T-helper 9 cell (primary cell): ENCODE data around the gene PLEKHA1.
A peak's percentile ranks its signal among the peaks of the same experiment; 100 is the strongest.

Source experiments
- DNase-seq: peaks from one replicate; pipeline ENCODE4 v3.0.0-alpha.2; 2020

The PLEKHA1 gene

DNA sequence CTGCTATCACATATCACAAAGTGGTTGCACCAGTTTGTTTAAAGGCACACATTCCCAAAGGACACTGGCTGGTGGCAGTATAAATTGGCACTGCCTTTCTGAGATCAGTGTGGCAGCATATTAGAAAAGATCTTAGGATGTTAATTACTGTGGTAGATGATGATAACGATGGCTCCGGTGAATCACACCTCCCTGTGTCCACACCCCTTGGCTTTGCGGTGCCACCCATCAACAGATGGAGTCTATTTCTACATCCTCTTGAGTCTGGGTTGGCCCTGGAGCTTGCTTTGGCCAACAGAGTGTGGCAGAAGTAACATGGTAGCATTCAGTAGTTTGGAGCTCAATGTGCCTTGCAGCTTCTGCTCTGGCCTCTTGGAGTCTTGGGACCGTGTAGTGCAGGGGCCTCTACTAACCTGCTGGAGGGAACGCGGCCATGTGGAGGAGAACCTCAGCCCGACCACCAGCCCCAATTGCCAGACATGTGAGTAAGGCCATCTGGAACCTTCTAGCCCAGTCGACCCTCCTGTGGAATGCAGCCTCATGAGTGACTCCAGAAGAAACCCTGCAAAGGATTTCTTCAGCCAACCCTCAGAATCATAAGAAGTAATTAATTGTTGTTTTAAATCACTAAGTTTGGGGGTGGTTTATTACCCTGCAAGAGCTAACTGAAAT lies 27.2 kb upstream of the PLEKHA1 start:
- no peak for DNase-seq

DNA sequence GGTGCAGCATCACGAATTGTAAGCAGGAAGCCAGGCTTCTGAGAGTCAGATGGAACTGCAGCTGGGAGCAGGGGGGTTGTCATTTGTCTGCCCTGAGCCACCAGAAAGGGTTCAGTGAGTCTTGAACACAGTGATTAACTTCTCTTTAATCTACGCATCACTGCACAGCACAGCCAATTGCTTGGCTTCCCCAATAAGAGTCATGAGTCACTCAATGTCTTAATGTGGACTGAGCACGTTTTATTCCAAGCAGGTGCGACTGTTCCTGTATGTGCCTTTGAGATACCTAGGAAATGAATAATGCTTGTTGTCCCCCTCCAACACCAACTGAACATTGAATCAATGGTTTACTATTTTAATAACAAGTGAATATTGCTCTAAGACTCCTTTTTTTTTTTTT lies 26.0 kb upstream of the PLEKHA1 start:
- DNase-seq, result no peak

DNA sequence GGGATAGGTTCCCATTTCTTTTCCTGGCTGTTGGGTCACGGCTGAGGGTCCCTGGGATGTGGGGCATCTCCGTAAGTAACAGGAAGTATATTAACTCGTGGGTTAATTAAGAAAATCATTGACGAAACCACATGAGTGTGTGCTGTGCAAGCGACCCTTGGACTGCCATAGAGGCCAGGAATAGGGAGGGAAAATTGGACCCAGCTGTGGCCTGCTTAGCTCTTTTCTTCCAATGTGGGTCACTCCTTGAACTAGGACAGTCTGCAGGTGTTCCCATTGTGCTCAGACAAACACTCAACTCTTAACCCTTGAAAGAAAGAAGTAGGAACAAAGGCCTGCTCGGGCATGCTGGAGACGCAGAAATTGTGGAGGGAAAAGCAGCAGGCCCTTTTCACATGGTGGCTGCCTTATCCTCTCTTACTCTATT lies 25.6 kb upstream of the PLEKHA1 start:
- DNase-seq, result no peak

DNA sequence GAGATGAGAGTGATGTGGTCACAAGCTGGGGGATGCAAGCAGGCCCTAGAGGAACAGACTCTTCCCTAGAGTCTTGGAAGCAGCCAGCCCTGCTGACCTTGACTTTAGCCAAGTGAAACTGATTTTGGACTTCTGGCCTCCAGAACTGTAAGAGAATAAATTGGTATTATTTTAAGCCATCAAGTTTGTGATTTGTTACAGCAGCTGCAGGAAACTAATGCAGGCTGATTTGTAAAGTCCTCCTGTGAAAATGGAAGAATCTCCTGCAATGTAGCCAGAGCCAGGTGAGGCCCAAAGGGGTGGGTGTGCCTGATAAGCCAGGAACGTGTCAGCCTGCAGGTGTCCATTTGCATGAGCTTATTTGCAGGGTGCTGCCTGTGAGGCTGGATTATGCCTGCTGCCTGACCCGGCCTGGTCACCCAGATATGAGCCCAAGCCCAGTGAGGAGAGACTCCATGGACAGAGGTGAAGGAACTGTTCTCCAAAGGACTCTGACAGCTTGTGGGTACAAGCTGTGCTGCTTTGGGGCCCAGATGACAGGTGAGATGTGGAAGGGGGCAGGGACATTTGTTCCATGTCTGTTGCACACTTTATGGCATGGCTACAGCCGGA lies 24.6 kb upstream of the PLEKHA1 start:
- no peak for DNase-seq

DNA sequence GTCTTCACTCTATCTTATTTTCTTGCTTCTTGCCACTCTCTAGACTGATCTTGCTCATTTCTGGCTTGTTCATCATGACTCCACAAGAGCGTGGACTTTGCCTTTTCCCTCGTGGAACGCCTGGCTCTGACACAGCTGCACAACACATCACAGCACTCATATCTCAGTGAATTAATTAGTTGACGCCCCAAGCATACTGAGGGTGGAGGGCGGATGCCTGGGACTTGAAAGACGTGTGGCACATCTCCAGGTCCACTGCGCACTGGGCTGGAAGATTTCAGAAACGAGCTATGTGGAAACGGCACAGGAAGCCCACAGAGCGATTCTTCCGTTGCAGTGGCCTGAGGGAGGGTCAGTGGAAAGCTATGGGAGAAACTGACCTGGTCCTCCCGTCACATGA lies 23.6 kb upstream of the PLEKHA1 start:
- no peak for DNase-seq

DNA sequence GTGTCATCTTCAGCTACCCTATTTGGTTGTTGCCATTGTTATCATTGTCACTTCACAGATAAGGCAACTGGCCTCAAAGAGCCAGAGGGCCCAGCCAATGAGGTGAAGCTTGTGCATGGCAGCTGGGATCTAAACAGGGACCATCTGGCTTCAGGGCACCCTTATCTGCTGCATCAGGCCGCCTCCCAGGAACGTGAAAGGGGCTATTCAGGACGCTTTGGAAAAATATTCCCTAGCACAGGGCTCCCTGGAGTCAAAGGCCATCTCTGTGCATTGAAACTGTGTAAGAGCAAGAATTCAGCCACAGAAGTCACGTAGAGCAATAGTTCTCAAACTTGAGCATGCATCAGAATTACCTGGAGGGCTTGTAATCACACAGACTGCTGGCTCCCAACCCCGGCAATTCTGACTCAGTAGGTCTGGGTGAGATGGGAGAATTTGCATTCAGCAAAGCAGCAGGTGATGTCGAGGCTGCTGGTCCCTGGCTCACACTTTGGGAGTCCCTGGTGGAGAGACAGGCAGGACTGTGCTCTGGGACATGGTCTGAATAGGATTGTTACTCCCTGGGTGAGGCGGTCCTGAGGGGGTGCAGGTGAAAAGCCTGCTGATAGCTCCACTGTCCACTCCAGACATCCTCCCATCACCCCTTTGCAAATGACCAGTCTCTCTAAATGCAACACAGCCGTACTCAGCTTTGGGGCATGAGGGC lies 21.5 kb upstream of the PLEKHA1 start:
- no peak for DNase-seq

DNA sequence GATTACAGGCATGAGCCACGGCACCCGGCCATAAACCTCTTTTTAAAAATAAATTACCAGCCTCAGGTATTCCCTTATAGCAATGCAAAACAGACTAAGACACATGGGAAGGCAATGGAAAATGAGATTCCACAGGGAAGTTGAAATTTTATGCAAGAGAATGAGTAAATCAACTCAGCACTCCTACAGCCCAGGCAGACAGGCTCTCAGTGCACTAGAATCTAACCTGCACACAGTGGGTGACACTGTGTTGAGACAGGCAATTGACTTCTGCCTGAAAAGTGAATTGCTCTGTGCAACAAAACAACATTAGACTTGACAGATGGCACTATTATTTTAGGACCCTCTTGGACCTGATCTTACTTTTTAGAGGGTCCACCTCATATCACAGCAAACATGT lies 20.1 kb upstream of the PLEKHA1 start:
- no peak for DNase-seq

DNA sequence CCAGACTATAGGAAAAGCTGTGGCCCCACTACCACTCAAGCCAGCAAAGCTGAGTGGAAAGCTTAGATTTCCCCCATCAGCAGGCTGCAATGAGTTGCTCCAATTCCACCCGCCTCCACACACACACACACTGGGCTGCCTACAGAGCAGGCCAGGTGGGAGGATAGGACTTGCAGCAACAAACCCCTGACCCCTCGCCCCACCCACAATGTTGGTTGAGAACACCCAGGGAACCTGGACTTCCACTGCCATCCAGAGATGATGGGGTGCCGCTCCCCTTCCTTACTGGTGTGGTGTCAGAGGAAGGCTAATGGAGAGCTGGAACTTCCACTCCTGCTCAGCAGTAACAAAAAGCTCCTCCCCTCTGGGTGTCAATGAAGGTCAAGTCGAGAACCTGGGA lies 16.8 kb upstream of the PLEKHA1 start:
- no peak for DNase-seq

DNA sequence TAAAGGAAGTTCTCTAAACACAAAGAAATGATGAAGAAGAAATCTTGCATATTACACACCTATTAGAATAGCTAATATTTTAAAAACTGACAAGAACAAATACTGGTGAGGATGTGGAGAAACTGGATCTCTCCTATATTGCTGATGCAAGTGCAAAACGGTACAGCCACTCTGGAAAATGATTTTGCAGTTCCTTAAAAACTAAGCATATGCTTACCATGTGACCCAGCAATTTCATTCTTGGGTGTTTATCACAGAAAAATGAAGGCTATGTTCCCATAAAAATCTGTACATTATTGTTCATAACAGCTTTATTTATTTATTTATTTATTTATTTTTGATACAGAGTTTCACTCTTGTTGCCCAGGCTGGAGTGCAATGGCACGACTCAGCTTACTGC lies 14.9 kb upstream of the PLEKHA1 start:
- no peak for DNase-seq

DNA sequence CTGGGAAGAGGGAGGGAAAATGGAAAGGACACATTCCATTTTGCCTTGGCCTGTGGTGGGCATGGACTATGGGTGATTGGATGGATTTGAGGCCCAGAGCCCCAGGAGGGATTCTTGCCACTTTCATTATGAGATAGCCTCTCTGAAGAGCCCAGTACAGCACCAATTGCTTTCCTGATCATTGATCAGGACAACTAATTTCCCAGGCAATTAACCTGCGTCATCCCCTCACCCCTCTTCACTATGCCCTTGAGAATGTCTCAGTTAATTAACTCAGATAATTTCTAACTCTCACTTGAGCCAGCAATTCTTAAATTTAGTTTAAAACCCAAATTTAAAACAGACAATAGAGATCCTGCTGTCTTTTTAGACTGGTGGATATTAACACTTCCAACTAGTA lies 13.5 kb upstream of the PLEKHA1 start:
- DNase-seq, result no peak

DNA sequence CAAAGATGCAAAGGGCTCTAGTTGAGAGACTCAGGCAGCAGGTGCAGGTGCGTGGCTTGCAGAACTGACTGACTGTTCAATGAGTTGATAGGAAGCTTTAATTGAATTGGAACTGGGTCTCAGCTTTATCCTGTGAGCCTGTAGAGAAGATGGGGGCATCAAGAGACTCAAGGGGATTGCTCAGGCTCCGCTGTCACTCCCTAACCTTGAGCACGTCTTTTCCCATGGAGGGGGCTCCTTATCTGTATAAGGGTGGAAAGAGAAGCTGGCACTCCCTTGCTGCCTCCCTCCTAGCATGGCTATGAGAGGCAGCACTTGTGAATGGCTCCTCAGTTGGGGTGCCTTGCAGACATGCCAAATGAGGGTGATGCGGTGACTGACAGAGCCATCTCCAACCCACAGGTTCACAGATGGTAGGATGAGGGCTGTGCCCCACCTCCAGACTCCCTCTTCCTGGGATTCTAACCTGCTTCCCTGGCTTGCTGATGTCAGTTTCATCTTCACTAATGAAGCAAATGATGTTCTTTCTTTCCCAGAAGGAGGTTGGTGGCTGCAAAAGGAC lies 12.4 kb upstream of the PLEKHA1 start:
- no peak for DNase-seq

DNA sequence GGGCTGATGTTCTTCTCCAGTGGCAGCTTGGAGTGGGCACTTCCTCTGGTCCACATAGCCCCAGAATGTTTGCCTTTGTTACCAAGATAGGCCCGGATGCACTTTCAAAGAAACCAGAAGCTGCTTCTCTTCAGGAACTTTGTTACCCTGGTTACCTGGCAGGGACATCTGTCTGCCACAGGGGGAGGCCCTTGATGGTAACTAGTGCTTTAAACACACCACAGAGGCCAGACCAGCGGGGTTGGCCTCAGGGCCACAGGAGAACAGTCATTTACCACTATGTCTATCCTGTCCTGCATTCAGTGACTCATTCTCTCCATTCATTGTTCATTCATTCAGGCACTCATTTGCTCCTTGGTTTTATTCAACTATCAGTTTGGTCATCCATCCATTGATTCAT lies 11.9 kb upstream of the PLEKHA1 start:
- DNase-seq, result no peak

DNA sequence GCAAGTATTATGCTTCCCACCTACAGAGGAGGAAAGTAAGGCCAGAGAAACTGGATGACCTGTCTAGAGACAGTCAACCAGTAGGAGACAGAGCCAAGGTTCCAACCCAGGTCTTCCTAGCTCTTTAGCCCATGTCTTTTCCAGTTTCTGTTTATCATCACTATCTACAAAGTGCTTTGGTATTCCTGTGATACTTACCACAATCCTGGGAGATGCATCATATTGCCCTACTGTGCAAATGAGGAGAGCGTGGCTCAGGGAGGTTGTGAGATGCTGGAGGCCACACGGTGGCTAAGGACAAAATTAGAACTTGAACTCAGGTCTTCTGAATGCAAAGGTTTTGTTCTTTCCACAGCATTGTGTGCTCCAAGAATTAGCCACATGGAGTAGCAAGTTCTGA lies 11.2 kb upstream of the PLEKHA1 start:
- no peak for DNase-seq

DNA sequence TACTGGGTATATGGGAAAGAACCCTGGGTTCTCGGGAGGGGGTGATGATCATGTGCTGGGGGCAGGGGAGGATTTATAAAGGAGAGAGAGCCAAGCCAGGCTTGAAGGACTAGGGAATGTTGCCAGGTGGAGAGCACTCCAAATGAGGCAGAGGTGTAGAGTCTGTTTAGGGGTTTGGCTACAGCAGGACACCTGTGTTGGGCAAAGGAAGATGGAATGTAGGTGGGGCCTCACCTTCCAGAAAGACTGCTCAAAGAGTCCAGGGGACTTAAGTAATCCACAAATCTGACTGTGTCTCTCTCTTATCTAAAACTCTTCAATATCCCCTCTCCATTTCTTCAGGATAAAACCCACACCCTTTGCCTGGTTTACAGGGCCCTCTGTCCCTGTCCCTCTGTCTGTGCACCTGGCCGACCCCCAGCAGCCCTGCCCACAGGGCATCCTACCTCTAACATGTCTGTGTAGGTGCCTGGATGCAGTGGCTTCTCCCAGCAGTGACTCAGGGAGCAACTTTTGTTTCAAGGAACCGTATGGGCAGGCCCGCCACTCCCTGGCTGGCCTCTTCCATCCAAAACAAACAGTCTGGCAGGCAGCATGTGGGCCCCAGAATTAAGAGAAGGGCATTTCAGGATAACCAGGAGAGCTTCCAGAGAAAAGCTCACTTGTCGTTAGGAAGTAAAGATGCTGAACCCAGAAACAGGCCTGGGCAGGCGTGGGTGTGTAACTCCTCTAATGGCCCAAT lies 10.6 kb upstream of the PLEKHA1 start:
- DNase-seq, result no peak

DNA sequence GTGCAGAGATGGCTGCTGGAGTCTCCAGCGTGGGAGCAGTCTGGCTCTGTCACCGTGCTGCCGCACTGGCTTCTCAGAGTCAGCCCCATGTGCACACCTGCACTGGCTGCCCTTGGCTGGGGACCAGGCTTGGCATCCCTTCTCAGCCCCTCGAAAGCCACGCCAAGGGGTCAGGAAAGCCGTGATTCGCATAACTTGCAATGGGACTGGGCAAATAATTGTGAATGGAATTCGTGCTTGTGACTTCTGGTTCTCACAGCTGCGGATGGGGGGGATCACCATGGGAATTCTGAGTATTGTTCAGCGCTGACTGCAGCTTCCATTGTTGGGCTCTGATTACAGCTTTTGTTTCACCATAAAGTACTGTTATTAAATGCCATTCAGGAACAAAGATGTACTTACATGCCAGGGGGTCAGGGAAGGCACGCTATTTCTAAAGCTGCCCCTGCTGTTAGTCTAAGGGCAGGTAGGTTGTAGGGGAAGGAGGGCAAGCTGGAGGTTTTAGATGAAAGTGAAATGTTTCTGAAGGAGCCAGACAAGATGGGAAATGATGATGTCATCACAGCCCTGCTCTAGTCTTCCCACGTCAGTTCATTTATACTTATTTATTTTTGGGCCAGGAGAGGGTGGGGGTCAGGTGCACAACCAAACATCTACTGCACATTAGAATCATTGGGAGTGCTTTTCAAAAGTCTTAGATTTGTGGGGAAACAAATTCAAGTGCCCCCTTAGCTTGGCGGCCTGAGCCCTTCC lies 5.8 kb upstream of the PLEKHA1 start:
- no peak for DNase-seq

DNA sequence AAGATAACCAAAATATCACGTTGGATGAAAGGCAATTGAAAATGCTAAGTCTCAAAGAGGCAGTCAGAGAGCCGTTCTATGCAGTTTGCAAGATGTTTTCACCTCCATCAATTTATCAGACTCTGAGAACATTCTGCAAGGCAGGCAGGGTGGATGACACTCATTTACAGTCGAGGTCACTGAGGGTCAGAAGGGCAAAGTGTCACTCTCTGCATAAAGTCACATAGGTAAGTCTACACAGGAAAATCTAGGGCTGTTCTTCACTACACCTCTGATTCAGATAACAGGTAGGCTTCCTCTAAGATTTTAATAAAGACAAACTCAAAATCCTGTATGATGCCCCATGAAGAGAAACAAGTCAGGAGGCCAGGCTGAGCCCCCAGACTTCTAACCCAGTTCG lies 1.4 kb upstream of the PLEKHA1 start:
- no peak for DNase-seq

DNA sequence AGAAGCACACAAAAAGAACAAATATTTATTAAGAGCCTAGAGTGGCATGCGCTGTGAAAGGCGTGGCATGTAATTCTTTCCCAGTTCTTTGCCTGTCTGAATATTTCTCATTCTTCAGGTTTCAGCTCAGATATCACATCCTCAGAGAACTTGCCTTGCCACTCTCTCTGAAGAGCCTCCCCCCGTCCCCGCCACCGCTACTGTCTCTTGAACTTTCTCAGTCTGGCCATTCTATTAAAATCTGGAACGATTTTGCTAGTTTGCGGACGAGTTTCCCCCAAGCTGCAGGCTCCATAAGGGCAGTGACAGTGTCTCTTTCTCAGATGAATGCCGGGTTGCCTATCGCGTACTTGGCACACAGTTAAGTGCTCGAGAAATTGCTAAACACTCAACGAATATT lies 787 bp upstream of the PLEKHA1 start:
- DNase-seq, result no peak

DNA sequence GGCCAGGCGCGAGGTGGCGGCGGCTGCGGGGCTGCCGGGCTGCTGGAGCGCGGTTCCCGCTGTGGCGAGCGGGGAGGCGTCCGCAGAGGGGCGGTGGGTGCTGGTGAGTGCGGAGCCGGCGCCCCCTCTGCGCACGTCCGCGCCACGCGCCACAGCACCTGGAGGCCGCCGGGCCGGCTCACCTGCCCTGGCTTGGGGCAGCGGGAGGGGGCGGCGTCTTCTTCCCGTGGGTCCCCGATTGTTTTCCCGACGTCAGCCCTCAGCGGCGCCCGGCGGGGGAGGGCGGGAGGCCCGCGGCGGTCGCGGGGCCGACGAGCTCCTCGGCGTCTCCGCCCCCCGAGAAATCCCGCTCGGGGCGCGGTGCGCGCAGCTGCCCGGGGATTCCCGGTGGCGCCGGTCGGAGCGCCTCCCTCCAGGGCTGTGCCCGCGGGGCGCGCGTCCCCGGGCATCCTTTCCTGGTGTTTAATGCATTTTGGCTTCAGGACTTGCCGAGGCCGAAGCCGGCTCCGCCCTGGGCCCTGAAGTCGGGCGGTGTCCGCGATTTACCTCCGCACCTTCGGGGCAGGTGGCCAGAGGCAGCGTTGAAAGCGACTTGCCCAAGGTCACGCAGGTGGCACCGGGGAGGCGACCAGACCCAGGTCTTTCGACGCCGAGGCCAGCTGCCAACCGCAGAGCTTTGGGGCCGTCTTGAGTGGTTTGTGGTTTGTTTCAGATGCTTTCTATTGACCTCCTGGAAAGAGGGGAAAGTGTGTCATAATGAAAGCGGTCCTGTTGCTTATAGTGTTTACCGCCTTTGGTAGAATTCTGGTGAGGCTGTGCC lies 561 bp downstream of the PLEKHA1 start:
- peak; percentile 72 for DNase-seq

DNA sequence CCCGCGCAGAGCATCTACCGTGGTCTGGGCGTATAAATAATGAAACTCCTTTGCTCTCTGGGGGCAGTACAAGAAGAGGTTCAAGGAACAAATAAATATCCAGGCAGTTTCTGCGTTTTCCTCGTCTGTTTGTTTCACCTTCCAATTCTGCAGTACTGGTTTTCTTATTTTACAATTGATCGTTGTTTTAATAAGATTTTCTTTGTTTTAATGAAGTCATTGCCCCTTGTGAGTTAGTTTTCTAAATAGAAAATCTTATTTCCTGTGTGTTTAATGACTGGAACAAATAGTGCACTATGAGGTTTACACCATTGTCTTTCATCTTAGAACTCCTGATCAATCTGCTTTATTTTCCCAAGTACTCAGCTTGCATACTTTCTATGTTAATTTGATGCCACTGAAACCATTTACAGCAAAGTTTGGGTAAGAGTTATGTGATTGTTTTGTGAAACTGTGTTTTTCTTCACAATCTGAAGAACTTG lies 1.2 kb downstream of the PLEKHA1 start:
- DNase-seq, result no peak

DNA sequence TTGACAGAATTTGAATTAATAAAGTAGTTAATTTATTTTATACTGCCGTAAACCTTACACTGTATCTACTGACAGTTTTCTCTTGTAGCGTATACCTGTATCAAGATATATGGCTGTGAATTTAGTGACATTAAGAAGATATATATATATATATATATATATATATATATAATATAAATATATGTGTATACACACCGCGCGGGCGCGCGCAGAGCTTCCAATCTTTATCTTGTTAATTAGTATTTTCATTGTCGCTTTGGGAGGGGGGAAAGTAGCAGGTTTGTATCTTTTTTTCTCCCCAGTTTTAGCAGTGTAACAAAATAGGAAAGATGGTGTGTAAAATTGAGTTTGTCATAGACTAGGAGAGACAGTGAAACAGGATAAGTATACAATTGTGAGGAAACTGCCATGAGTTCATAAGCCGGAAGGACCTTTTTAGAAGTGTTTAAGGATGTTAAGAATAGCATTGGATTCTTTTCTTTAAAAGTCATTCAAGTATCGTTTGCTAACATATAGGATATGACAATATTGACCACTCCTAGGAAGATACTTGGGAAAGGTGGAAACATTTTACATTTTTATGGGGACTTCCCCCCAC lies 2.0 kb downstream of the PLEKHA1 start:
- DNase-seq, result no peak

DNA sequence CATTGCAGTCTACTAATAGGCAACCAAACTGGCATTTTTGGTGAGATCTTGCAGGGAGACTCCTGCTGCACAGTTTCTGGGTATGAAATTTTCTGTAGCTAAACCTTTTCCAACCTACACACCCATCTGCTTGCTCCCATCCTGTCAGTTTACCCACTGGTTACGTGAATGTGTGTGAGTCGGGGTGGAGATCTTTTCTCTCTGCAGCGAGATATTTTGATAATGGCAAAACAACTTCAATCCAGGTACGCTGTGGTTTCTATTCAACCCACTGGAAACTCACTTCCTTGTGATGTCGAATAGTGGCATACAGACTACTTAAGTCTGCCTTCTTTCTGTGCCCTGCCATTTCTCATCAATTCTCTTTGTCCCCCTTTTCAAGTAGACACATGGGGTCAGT lies 4.5 kb downstream of the PLEKHA1 start:
- DNase-seq, result no peak
